HepG2 (cell line): ENCODE measurements around the gene KIF1C. TPM values are rescaled to one million over a fixed set of nuclear protein-coding genes. Genes with fewer than 3 reads are reported as not detected.

Source experiments
- ARHGAP35 ChIP-seq: sonication (generic); formaldehyde crosslinking; IDR thresholded peaks from 2 replicates; pipeline ENCODE4 v1.9.0; 2022; ENCODE audit warnings: mild to moderate bottlenecking, inconsistent platforms, moderate library complexity, missing genetic modification reagents, borderline replicate concordance
- CBX2 ChIP-seq, 2 experiments: fragments of 200-600 bp in 1 of 2; sonication (generic); formaldehyde crosslinking in 1 of 2; IDR thresholded peaks; 2 replicates each; pipeline versions ENCODE4 v1.7.0 to v1.8.1; 2018 to 2022; ENCODE audit warnings: low read depth in 2 of 2, low read length in 1 of 2, mild to moderate bottlenecking in 1 of 2, missing genetic modification reagents in 1 of 2
- GATA4 ChIP-seq: sonication (generic); IDR thresholded peaks from 2 replicates; pipeline ENCODE4 v1.6.1; 2016; ENCODE audit warnings: antibody characterized with exemption, low read depth, borderline replicate concordance
- NFKB2 ChIP-seq: sonication (generic); formaldehyde crosslinking; IDR thresholded peaks from 2 replicates; pipeline ENCODE4 v1.4.0; 2020; ENCODE audit warnings: missing genetic modification reagents, borderline replicate concordance
- NPAS2 ChIP-seq: sonication (generic); formaldehyde crosslinking; IDR thresholded peaks from 2 replicates; pipeline ENCODE4 v1.8.0; 2022; ENCODE audit warnings: mild to moderate bottlenecking, missing genetic modification reagents, borderline replicate concordance
- TMF1 ChIP-seq: sonication (generic); formaldehyde crosslinking; IDR thresholded peaks from 2 replicates; pipeline ENCODE4 v1.8.1; 2022; ENCODE audit warnings: low read depth, missing genetic modification reagents
- ZNF34 ChIP-seq: sonication (generic); formaldehyde crosslinking; IDR thresholded peaks from 2 replicates; pipeline ENCODE4 v1.4.0; 2020; ENCODE audit warnings: mild to moderate bottlenecking, missing genetic modification reagents, borderline replicate concordance
- ZNF564 ChIP-seq: sonication (generic); formaldehyde crosslinking; IDR thresholded peaks from 2 replicates; pipeline ENCODE4 v1.8.1; 2023; ENCODE audit warnings: mild to moderate bottlenecking, missing genetic modification reagents
- ZNF660 ChIP-seq: sonication (generic); formaldehyde crosslinking; IDR thresholded peaks from 2 replicates; pipeline ENCODE4 v1.5.1; 2020; ENCODE audit warnings: mild to moderate bottlenecking, low read depth, missing genetic modification reagents, borderline replicate concordance
- ZNF790 ChIP-seq: sonication (generic); formaldehyde crosslinking; IDR thresholded peaks from 2 replicates; pipeline ENCODE4 v1.8.0; 2022; ENCODE audit warnings: missing genetic modification reagents, mild to moderate bottlenecking, borderline replicate concordance
- polyA plus RNA-seq, 8 experiments: library from polyadenylated mRNA; depleted of rRNA in 3 of 8; stranded (reverse) in 7 of 8; unstranded in 1 of 8; fragments of >200 nt; fragmentation: Illumina TruSeq in 4 of 8; extraction: Trizol in 4 of 8; gene quantifications; 2 replicates each; pipeline versions ENCODE4 v1.2.1 to v1.2.3, GENCODE V29; 2011 to 2016; ENCODE audit warnings: low read depth in 4 of 8, missing spikeins in 1 of 8, mixed read lengths in 1 of 8; ENCODE audit not compliant: insufficient read depth in 1 of 8
- total RNA-seq, 5 experiments: library from RNA; depleted of rRNA; stranded (reverse); fragments of >200 nt; fragmentation: Illumina TruSeq; extraction: Trizol; gene quantifications; 2 replicates each; pipeline ENCODE4 v1.2.3, GENCODE V29; 2016; ENCODE audit warnings: low read depth in 1 of 5
- TF ChIP-seq, protein P1 (sequence below): sonication (generic); formaldehyde crosslinking; IDR thresholded peaks from 2 replicates; pipeline ENCODE4 v1.8.1; 2022; ENCODE audit warnings: low read depth, mild to moderate bottlenecking, missing genetic modification reagents
- TF ChIP-seq, protein P2 (sequence below): IDR thresholded peaks from 2 replicates; pipeline ENCODE4 v1.6.1; 2016; ENCODE audit warnings: low read depth, borderline replicate concordance
- TF ChIP-seq, protein P3 (sequence below): sonication (generic); formaldehyde crosslinking; IDR thresholded peaks from 2 replicates; pipeline ENCODE4 v1.4.0; 2020; ENCODE audit warnings: missing genetic modification reagents

KIF1C gene
- total and polyA plus RNA-seq, 2 of the 13 experiments (the other 11 are each of a cell fraction or from before 2014, with no cell fraction given) = 70.0 to 104 TPM

DNA sequence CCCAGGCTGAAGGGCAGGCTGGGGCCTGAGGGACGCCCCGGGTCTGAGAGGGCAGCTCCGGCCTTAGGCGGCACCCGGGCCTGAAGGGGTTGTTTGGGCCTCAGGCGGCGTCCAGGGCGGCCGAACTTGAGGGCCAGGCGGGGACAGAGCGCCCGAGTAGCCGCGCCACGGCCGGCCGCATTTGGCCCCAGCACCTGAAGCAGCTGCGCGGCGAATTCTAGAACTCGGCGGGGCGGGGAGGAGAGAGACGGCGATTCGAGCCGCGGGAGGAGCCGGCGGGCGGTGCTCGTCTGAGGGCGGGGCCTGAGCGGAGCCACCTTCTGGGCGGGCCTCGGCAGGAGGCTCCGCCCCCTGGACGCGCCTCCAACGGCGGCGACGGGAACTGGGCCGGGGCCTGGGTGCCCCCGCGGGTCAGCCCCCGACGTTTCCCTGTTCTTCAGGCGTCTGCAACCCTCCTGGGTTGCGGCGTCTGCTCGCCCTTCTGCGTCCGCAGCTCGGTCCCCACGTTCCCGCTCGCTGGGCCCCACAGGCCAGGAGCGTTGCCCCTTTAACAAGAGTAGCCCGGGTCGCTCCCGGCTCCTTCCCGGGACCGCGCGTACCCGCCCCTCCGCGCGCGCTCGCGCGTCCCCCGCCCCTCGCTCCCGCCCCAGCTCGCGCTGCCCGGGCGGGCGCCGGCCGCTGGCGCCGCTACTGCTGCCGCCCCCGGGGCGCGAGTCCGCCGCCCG is at the start of gene KIF1C, which contains the start of gene INCA1 (continued):
- TF ChIP-seq, protein P1, sequence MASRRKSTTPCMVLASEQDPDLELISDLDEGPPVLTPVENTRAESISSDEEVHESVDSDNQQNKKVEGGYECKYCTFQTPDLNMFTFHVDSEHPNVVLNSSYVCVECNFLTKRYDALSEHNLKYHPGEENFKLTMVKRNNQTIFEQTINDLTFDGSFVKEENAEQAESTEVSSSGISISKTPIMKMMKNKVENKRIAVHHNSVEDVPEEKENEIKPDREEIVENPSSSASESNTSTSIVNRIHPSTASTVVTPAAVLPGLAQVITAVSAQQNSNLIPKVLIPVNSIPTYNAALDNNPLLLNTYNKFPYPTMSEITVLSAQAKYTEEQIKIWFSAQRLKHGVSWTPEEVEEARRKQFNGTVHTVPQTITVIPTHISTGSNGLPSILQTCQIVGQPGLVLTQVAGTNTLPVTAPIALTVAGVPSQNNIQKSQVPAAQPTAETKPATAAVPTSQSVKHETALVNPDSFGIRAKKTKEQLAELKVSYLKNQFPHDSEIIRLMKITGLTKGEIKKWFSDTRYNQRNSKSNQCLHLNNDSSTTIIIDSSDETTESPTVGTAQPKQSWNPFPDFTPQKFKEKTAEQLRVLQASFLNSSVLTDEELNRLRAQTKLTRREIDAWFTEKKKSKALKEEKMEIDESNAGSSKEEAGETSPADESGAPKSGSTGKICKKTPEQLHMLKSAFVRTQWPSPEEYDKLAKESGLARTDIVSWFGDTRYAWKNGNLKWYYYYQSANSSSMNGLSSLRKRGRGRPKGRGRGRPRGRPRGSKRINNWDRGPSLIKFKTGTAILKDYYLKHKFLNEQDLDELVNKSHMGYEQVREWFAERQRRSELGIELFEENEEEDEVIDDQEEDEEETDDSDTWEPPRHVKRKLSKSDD (CRISPR knock-in tag) = 0 out of 2 replicates have a peak, but pooled peaks have one; percentile 55
- no peak for TF ChIP-seq CBX2 (IDR thresholded peaks at IDR 0.05; ENCODE audit: low read depth, low read length)
- TF ChIP-seq CBX2 (CRISPR knock-in tag; IDR thresholded peaks at IDR 0.05; ENCODE audit: low read depth) = no peak
- peak; percentile 92; the same call in 1 of the 2 replicates for TF ChIP-seq NFKB2 (CRISPR knock-in tag)
- TF ChIP-seq, protein P2, sequence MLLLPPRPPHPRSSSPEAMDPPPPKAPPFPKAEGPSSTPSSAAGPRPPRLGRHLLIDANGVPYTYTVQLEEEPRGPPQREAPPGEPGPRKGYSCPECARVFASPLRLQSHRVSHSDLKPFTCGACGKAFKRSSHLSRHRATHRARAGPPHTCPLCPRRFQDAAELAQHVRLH (CRISPR knock-in tag) = peak; percentile 14; the same call in 1 of the 2 replicates
- no peak for TF ChIP-seq GATA4
- no peak for TF ChIP-seq NPAS2 (CRISPR knock-in tag)
- no peak for TF ChIP-seq ZNF34 (CRISPR knock-in tag)
- TF ChIP-seq, protein P3, sequence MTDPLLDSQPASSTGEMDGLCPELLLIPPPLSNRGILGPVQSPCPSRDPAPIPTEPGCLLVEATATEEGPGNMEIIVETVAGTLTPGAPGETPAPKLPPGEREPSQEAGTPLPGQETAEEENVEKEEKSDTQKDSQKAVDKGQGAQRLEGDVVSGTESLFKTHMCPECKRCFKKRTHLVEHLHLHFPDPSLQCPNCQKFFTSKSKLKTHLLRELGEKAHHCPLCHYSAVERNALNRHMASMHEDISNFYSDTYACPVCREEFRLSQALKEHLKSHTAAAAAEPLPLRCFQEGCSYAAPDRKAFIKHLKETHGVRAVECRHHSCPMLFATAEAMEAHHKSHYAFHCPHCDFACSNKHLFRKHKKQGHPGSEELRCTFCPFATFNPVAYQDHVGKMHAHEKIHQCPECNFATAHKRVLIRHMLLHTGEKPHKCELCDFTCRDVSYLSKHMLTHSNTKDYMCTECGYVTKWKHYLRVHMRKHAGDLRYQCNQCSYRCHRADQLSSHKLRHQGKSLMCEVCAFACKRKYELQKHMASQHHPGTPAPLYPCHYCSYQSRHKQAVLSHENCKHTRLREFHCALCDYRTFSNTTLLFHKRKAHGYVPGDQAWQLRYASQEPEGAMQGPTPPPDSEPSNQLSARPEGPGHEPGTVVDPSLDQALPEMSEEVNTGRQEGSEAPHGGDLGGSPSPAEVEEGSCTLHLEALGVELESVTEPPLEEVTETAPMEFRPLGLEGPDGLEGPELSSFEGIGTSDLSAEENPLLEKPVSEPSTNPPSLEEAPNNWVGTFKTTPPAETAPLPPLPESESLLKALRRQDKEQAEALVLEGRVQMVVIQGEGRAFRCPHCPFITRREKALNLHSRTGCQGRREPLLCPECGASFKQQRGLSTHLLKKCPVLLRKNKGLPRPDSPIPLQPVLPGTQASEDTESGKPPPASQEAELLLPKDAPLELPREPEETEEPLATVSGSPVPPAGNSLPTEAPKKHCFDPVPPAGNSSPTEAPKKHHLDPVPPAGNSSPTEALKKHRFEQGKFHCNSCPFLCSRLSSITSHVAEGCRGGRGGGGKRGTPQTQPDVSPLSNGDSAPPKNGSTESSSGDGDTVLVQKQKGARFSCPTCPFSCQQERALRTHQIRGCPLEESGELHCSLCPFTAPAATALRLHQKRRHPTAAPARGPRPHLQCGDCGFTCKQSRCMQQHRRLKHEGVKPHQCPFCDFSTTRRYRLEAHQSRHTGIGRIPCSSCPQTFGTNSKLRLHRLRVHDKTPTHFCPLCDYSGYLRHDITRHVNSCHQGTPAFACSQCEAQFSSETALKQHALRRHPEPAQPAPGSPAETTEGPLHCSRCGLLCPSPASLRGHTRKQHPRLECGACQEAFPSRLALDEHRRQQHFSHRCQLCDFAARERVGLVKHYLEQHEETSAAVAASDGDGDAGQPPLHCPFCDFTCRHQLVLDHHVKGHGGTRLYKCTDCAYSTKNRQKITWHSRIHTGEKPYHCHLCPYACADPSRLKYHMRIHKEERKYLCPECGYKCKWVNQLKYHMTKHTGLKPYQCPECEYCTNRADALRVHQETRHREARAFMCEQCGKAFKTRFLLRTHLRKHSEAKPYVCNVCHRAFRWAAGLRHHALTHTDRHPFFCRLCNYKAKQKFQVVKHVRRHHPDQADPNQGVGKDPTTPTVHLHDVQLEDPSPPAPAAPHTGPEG = no peak
- TF ChIP-seq TMF1 (CRISPR knock-in tag) = peak; percentile 56; the same call in 1 of the 2 replicates
- peak; percentile 61; the same call in 1 of the 2 replicates for TF ChIP-seq ZNF790 (CRISPR knock-in tag)
- TF ChIP-seq ARHGAP35 (CRISPR knock-in tag) = 0 out of 2 replicates have a peak, but pooled peaks have one; percentile 30
- no peak for TF ChIP-seq ZNF660
- TF ChIP-seq ZNF564 (CRISPR knock-in tag) = peak; percentile 82
